BJ (cell line): ENCODE measurements around the gene LRRC8C. TPM values are rescaled to one million over a fixed set of nuclear protein-coding genes. Genes with fewer than 3 reads are reported as not detected.

ENCODE experiments used
- CTCF ChIA-PET: fragments of 350-600 bp; formaldehyde crosslinking; extraction: SDS; loops from one replicate; lab custom pipeline; 2021; ENCODE audit warnings: antibody characterized with exemption, inconsistent platforms; lab: Yijun Ruan, JAX
- POLR2A ChIA-PET: fragments of 300-600 bp; sonication (Branson Sonifier 250); formaldehyde crosslinking; extraction: SDS; loops from one replicate; lab custom pipeline; 2021; ENCODE audit warnings: antibody characterized with exemption; lab: Charles Lee
- DNase-seq: peaks from one replicate; pipeline ENCODE4 v3.0.0-alpha.2; 2011; ENCODE audit warnings: low read depth
- H3K27me3 ChIP-seq: 2 replicates; pipeline ENCODE4 v1.6.0; 2011; ENCODE audit warnings: low read length; ENCODE audit not compliant: control insufficient read depth, insufficient read depth
- H3K36me3 ChIP-seq: 2 replicates; pipeline ENCODE4 v1.5.1; 2011; ENCODE audit warnings: low read length; ENCODE audit not compliant: control insufficient read depth, insufficient read depth
- H3K4me3 ChIP-seq: 2 replicates; pipeline ENCODE4 v1.5.1; 2011; ENCODE audit warnings: low read depth, mild to moderate bottlenecking, control low read depth, low read length
- CTCF ChIP-seq: IDR thresholded peaks from 2 replicates; pipeline ENCODE4 v1.5.1; 2011; ENCODE audit warnings: low read depth, mild to moderate bottlenecking, control low read depth, inconsistent platforms, low read length, moderate library complexity; ENCODE audit not compliant: insufficient read depth
- polyA plus RNA-seq: library from polyadenylated mRNA; depleted of rRNA; stranded (reverse); fragments of >200 nt; gene quantifications from 2 replicates; pipeline ENCODE4 v1.2.3, GENCODE V29; 2011

The LRRC8C gene
- polyA plus RNA-seq, 1 experiment: 3.6 TPM

GRCh38 chr1:89733748-89734147 lies 100.8 kb downstream of the LRRC8C start:
- Histone ChIP-seq H3K27me3 (no peaks in the 10 kb centered on the region; the same call in 1 of the 2 replicates), H3K36me3 (no peaks in the 10 kb centered on the region), H3K4me3 (no peak overlapping the region)
- no peak for TF ChIP-seq CTCF
- ChIA-PET POLR2A (no interaction called here), CTCF (interaction anchor here (1.1 kb wide), 1 partner anchor 29 kb away, joined by 3 read pairs; no protein-coding TSS in a partner anchor)
- DNase-seq: no peak

DNA sequence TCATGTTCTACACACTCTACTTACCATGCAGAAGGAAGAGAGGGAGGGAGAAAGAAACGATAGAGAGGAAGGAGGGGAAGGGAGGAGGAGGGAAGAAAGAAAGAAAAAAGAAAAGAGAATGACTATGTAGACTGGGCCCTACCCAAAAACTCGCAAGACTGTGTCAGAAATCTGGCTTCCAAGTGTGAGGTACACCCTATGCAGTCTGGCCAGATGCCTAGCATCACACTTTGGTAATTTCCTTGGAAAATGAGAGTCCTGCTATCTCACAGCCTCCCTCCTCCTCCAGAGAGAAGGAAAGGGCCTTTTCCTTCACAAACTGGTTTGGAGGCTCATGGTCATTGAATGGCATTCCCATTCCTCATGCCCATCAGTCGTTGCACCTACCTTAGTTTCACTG lies 101.5 kb downstream of the LRRC8C start:
- H3K4me3 ChIP-seq: no peak overlapping the region
- CTCF ChIA-PET: interaction anchor here (1.1 kb wide), 1 partner anchor 29 kb away, joined by 3 read pairs; no protein-coding TSS in a partner anchor
- no peak for TF ChIP-seq CTCF
- H3K36me3 ChIP-seq: no peaks in the 10 kb centered on the region
- no peak for DNase-seq
- POLR2A ChIA-PET: no interaction called here
- H3K27me3 ChIP-seq: no peaks in the 10 kb centered on the region; the same call in 1 of the 2 replicates

DNA sequence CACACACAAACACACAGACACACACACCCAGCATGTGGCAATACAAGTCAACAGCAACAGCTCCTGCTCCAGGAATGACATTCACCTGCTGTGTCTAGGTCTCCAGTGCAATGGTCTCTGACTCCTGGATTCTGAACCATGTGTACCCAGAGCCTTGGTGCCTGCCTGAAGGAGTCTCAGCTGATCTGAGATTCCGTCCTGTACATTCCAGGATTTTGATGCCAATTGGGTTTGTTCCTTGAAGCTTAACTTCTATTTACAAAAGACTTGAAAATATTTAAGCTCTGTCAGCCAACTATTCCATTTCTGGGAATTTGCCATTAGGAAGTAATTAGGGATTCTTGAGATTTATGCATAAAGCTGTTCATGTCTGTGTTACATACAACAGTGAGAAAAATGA lies 102.6 kb downstream of the LRRC8C start:
- DNase-seq: no peak
- Histone ChIP-seq H3K27me3 (no peaks in the 10 kb centered on the region; the same call in 1 of the 2 replicates), H3K36me3 (no peaks in the 10 kb centered on the region), H3K4me3 (no peak overlapping the region)
- TF ChIP-seq CTCF: no peak
- ChIA-PET CTCF (interaction anchor here (0.8 kb wide), 1 partner anchor 10 kb away, joined by 3 read pairs; no protein-coding TSS in a partner anchor), POLR2A (no interaction called here)

DNA sequence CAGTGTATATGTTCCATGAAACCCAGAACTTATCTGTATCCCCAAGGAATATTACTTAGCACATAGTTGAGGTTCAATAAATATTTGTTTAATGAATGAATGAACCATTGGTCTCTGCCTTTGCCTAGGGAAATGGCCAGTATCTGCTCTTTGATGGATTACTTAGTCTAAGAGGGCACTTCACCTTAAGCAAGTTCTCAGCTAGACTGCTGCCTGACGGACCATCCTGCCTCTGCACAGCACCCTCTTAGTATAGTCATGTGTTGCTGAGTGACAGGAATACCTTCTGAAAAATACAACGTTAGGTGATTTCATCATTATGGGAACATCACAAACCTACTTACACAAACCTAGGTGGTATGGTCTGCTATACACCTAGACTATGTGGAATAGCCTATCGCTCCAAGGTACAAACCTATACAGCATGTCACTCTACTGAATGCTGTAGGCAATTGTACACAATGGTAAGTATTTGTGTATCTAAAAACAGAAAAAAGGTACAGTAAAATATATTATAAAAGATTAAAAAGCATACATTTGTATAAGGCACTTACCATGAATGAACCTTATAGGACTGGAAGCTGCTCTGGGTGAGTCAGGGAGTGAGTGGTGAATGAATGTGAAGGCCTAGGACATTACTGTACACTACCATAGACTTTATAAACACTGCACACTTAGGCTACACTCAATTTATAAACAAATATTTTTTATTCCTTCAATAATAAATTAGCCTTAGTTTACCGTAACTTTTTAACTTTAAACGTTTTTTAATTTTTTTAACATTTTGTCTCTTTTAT lies 104.2 kb downstream of the LRRC8C start:
- TF ChIP-seq CTCF: no peak
- no peaks in the 10 kb centered on the region; the same call in 1 of the 2 replicates for H3K27me3 ChIP-seq
- ChIA-PET CTCF (interaction anchor here (0.6 kb wide), 1 partner anchor 68 kb away, joined by 3 read pairs; no protein-coding TSS in a partner anchor), POLR2A (no interaction called here)
- DNase-seq: no peak
- H3K4me3 ChIP-seq: no peak overlapping the region
- no peaks in the 10 kb centered on the region for H3K36me3 ChIP-seq

- ChIA-PET CTCF (interaction anchor here (0.6 kb wide), 1 partner anchor 69 kb away, joined by 3 read pairs; no protein-coding TSS in a partner anchor), POLR2A (no interaction called here)
- no peaks in the 10 kb centered on the region for H3K36me3 ChIP-seq
- DNase-seq: no peak
- peaks cover 3% of the 10 kb centered on the region for H3K27me3 ChIP-seq
- no peak for TF ChIP-seq CTCF
- no peak overlapping the region for H3K4me3 ChIP-seq
Observed at GRCh38 chr1:89737985-89738510, 105.1 kb downstream of the LRRC8C start.
